8988T (cell line): ENCODE measurements around the gene SIN3B.

Source experiments
- DNase-seq: peaks from one replicate; pipeline ENCODE4 v3.0.0; 2011

SIN3B gene

DNA sequence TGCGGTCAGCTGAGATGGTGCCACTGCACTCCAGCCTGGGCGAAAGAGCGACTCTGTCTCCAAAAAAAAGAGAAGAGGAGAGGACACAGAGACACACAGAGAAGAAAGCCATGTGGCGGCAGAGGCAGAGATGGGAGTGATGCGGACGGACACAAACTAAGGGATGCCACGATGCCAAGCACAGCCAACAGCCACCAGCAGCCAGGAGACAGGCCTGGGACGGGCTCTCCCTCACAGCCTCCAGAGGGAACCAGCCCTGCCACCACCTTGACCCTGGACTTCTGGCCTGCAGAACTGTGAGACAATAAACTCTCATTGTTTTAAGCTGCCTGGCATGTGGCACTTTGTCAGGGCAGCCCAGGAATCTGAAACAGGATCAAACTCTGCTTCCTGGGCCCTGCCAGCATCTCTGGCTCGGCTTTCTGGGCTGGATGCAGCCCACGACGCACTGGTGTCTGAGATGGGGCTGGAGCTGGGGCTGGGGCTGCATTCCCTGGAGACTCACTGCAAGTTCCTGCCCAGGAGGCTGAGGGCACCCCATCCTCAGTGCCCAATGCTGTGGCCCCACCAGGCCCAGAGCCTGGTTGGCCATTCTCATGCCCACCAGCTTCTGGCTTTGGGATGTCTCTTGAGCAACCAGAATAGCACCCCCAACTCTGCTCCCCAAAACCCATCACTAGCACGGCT is 62.6 kb downstream of the SIN3B start:
- DNase-seq, result no peak

- DNase-seq, result no peak
Observed at GRCh38 chr19:16892436-16892835, 63.2 kb downstream of the SIN3B start.

GRCh38 chr19:16892868-16893685 is 63.9 kb downstream of the SIN3B start:
- DNase-seq, result no peak

DNA sequence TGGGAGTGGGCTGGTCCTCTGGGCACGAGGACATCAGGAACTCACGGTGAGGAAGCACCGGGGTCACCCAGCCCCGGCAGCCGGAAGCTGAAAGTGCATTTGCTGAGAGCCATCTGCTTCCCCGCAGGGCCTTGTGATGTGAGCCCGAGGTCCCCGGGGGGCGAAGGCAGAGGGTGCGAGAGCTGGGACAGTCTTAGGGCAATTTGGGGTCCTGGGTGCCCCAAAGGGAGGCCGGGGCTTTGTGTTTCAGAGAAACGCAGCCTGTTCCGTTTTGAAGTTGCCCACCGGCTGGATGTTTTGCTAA is 64.4 kb downstream of the SIN3B start:
- DNase-seq, result no peak

DNA sequence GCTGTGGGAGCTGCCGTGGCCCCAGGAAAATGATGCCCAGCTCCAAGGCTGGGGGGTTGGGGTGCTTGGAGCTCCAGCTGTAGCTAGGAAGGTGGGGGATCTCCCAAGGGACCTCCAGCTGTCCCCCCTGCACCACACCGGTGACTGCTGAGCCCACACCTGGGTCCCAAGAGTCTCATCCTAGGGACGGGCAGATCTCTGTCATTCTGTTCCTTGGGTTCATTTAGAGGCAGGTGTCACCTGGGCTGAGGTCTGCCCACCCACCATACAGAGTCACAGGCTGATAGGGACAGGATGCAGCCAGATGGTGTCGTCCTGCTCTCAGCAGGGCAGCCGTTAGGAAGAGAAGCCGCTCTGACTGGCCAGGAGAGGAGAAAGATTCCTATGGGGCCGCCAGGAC is 64.9 kb downstream of the SIN3B start:
- no peak for DNase-seq

DNA sequence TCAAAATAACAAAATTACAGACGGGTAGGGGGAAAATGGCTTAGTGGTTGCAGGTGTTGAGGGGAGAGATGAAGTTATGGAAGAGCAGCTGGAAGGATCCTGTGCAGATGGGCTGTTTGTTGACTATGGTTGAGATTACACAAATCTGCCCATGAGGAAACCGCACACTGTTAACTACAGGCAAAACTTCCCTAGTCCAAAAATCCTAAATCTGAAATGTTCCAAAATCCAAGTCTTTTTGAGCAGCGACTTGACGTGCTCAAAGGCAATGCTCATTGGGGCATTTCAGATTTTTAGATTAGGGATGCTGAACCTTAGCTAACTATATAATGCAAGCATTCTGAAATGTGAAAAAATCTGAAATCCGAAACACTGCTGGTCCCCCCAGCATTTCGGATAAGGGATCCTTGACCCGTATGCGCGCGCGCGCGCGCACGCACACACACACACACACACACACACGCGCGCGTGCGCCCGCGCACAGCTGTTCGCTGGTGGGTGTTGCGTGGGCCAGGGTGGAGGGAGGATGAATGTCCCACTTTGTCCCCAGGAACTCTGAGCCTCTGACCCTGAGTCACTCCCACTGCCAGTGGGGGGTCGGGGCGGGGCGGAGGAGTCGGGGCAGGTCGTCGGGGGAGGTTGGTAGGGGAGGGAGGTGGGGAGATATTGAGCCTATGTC is 66.4 kb downstream of the SIN3B start:
- DNase-seq, result no peak

GRCh38 chr19:16896146-16897028 is 67.2 kb downstream of the SIN3B start:
- DNase-seq, result no peak

- DNase-seq, result peak; percentile 99
Observed at GRCh38 chr19:16897029-16897855, 68.0 kb downstream of the SIN3B start.

GRCh38 chr19:16897856-16898161 is 68.6 kb downstream of the SIN3B start:
- DNase-seq, result no peak

DNA sequence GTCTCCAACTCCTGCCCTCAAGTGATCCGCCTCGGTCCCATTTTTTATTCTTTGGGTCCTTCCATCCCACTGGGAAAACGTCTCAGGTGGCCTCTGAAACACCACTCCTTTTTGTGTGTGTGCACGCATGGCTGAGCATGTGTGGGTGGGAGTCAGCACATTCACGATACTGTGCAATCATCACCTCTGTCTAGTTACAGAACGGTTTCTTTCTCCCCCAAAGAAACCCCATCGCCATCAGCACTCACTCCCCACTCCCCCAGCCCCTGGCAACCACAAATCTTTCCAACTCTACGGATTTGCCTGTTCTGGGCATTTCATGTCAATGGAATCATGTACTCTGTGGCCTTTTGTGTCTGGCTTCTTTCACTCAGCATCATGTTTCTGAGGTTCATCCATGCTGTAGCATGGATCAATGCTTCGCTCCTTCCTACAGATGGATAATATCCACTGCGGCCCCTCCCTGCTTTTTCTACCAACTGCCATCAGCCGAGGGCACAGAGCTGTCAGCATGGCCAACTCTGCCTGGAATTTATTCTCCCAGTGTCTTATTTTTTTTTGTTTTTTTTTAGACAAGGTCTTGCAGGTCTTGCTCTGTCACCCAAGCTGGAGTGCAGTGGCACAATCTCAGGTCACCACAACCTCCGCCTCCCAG is 69.3 kb downstream of the SIN3B start:
- no peak for DNase-seq

GRCh38 chr19:16899566-16900075 is 70.4 kb downstream of the SIN3B start:
- peak; percentile 93 for DNase-seq

- DNase-seq, result no peak
Observed at GRCh38 chr19:16901491-16902175, 72.4 kb downstream of the SIN3B start.

DNA sequence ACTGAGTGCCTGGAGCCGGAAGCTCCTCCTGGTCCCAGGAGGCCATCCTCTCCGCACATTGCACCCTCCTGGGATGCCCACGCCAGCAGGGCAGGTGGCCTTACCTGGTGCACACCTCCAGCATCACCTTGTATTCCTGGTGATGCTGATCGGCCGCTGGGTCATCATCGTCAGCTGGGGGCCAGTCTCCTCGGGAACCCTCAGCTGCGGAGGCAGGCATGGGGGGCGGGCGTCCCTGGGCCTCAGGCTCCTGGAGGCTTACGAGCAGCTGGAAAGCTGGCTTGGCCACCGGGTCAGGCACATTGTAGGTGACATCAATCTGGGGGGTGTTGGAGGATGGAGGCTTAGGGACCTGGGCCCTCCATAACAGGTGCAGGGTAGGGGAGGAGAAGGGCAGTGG is 73.3 kb downstream of the SIN3B start:
- no peak for DNase-seq

GRCh38 chr19:16903347-16903746 is 74.1 kb downstream of the SIN3B start:
- no peak for DNase-seq

DNA sequence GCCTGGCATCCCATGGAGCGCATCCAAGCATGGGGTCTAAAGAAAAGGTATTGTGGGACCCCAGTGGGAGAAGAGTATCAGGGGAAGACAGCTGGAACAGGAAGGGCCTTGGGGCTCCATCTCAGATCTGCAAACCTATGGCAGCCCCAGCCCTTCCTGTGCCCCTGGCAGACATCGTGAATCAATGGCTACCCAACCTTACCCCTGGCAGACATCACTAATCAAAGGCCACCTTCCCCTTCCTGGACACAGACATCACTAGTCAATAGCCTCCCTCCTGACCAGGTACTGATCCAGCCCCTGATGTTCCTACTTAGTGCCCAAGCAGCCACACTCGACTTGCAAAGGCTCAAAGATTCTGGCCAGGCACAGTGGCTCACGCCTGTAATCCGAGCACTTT is 75.4 kb downstream of the SIN3B start:
- no peak for DNase-seq

GRCh38 chr19:16908759-16909158 is 79.6 kb downstream of the SIN3B start:
- DNase-seq, result no peak

- DNase-seq, result no peak
Observed at GRCh38 chr19:16911046-16911445, 81.8 kb downstream of the SIN3B start.

- no peak for DNase-seq
Observed at GRCh38 chr19:16912780-16913179, 83.6 kb downstream of the SIN3B start.

DNA sequence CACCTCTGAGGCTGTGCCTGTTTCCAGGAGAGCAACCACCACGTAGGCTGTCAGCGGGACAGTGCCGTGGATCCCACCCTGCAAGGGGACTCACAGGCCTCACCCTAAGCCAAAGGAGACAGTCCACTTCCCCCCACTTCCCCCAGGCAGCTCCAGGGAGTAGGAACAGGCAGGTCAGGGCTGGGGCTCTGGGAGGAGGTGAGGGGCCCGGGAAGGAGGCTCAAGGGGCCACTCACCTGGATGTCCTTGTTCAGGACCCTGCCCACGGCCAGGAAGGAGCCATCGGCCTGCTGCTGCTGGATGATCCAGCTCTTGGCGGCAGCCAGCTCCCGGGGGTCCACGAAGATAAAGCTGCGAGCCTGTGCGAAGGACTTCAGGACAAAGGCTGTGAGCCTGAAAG is 85.2 kb downstream of the SIN3B start:
- no peak for DNase-seq

DNA sequence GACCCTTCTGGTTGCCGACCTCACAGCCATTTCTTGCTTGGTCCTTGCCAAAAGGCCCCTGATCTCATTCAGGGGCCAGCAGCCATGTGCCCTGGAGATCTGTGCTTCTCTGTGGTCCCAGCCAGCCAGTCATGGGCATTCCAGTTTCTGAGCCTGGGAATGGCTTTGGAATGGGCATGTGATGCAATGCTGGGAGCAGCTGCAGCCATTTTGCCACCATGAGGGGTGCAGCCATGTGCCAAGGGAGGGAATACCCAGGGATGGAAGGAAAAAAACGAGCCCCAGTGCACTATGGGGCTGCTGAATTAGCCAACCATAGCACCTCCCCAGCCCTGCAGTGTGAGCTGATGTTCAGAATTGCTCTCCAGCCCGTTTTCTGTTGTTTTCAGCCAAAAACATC is 85.9 kb downstream of the SIN3B start:
- no peak for DNase-seq

DNA sequence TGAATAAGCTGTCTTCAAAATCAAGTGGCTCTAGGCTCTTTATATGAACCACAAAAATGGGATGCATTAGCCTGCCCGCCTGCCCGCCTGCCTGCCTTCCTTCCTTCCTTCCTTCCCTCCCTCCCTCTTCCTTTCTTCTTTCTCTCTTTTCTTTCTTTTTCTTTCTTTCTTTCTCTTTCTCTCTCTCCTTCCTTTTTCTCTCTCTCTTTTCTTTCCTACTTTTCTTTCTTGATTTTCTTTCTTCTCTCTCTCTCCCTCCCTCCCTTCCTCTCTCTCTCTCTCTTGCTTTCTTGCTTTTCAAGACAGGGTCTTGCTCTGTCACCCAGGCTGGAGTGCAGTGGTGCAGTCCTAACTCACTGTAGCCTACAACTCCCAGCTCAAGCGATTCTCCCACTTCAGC is 86.5 kb downstream of the SIN3B start:
- no peak for DNase-seq
